ENCODE results near the gene TECPR1.

TECPR1 gene

DNA sequence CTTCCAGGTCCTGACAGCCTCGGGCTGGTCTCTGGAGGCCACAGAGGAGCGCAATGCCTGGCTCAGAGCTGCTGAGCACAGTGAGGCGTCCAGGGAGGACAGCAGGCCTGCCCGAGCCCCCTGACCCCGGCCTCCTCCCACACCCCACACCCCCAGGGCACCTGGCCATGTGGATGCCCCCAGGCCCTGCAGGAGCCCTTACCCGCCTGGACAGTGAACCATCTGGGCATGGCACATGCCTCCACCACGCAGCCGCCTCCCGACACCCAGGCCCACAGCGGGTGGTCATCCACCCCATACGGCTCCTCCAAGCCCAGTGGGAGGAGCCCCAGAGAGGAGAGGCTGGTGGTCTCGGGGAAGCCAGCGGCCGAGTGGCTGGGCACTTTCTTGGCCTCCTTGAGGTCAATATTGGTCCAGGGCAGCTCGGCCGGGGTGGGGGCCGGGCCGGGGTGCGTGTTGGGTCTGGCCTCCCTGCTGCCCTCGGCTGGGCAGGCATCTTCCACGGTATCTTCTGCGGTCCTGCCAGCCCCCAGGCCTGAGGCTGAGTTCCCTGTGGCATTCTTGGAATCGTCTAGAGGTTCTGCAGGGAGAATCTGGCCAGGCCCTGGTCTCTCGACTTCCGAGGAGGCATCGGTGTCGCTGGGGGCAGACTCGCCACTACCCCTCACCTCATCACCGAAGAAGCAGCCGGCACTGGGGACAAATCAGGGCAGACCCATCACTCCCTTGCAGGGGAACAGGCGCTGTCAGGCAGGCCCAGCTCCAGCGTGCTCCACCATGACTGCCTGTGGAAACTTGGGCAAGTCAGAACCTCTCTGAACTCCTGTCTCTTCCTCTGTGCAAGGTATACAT is 18.6 kb downstream of the TECPR1 start:
- Histone ChIP-seq H3K4me3 (ENCODE audit: low read depth, low read length) (no peak overlapping the region), H3K27ac (ENCODE audit: extremely low read depth, low read depth, low read length) (no peak overlapping the region), H3K9me3 (ENCODE audit: control insufficient read depth, insufficient read depth, low read depth, low read length) (no peaks in the 10 kb centered on the region), H3K4me1 (ENCODE audit: control insufficient read depth, insufficient read depth, low read length) (no peaks in the 10 kb centered on the region), H3K36me3 (ENCODE audit: control insufficient read depth in 2 of 2, insufficient read depth in 1 of 2, low read length in 2 of 2) (peaks cover 0 to 3% of the 10 kb centered on the region in 2 experiments; a peak in 2 of 3 replicates)
- CTCF ChIA-PET = interaction anchor here (0.7 kb wide), 1 partner anchor 61 kb away, joined by 3 read pairs; no protein-coding TSS in a partner anchor
- no peak for TF ChIP-seq ZNF48 (tag by site-specific recombination; IDR thresholded peaks at IDR 0.05)
- no peak for TF ChIP-seq ZNF777 (tag by site-specific recombination; IDR thresholded peaks at IDR 0.05; ENCODE audit: borderline replicate concordance)
- TF ChIP-seq YY1 (tag by site-specific recombination; IDR thresholded peaks at IDR 0.05) = no peak
- TF ChIP-seq ZNF624 (tag by site-specific recombination; IDR thresholded peaks at IDR 0.05) = no peak
- no peak for TF ChIP-seq SP2 (tag by site-specific recombination; IDR thresholded peaks at IDR 0.05)
- TF ChIP-seq ZNF747 (tag by site-specific recombination; IDR thresholded peaks at IDR 0.05) = no peak
- TF ChIP-seq ZNF776 (tag by site-specific recombination; IDR thresholded peaks at IDR 0.05; ENCODE audit: borderline replicate concordance) = no peak
- no peak for TF ChIP-seq SALL2 (tag by site-specific recombination; IDR thresholded peaks at IDR 0.05; ENCODE audit: borderline replicate concordance)
- TF ChIP-seq ZNF391 (tag by site-specific recombination; IDR thresholded peaks at IDR 0.05; ENCODE audit: borderline replicate concordance, low read depth) = no peak
- no peak for TF ChIP-seq GLI2 (tag by site-specific recombination; IDR thresholded peaks at IDR 0.05; ENCODE audit: borderline replicate concordance, low read depth)
- no peak for TF ChIP-seq ZSCAN16 (tag by site-specific recombination; IDR thresholded peaks at IDR 0.05)
- no peak for TF ChIP-seq ZNF416 (tag by site-specific recombination; IDR thresholded peaks at IDR 0.05)
- TF ChIP-seq ZNF501 (tag by site-specific recombination; IDR thresholded peaks at IDR 0.05) = no peak
- no peak for TF ChIP-seq ZNF521 (tag by site-specific recombination; IDR thresholded peaks at IDR 0.05)
- TF ChIP-seq ZNF223 (tag by site-specific recombination; IDR thresholded peaks at IDR 0.05) = no peak
- no peak for TF ChIP-seq ZNF146 (tag by site-specific recombination; IDR thresholded peaks at IDR 0.05)
- no peak for TF ChIP-seq ZNF133 (tag by site-specific recombination; IDR thresholded peaks at IDR 0.05)
- POLR2A ChIA-PET = no interaction called here

DNA sequence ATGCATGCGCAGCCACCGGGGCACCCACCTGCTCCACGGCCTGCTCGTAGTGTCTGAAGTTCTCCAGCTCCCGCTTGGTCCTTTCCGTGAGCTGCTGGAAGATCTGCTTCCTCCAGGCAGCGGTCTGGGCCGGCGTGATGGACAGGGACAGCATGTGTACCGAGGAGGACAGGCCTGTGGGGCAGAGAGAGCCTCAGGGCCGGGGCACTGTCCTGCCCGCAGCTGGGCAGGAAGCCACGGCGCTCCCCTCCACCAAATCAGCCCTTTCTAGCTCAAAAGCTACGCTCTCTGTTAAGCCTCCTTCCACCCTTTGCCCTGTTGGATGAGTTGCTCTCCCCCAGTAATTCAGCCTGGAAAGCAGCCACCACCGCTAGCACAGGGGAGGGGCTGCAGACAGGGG is 19.2 kb downstream of the TECPR1 start:
- ChIA-PET CTCF (interaction anchor here (0.7 kb wide), 2 partner anchors 9 to 62 kb away, joined by 3 read pairs; no protein-coding TSS in a partner anchor), POLR2A (no interaction called here)
- Histone ChIP-seq H3K4me3 (ENCODE audit: low read depth, low read length) (no peak overlapping the region), H3K27ac (ENCODE audit: extremely low read depth, low read depth, low read length) (no peak overlapping the region), H3K36me3 (ENCODE audit: control insufficient read depth in 2 of 2, insufficient read depth in 1 of 2, low read length in 2 of 2) (no peaks in the 10 kb centered on the region; a peak in 1 of 3 replicates), H3K9me3 (ENCODE audit: control insufficient read depth, insufficient read depth, low read depth, low read length) (no peaks in the 10 kb centered on the region), H3K4me1 (ENCODE audit: control insufficient read depth, insufficient read depth, low read length) (no peaks in the 10 kb centered on the region)
- TF ChIP-seq ZNF341 (tag by site-specific recombination; IDR thresholded peaks at IDR 0.05; ENCODE audit: low read depth) = no peak
- no peak for TF ChIP-seq ZNF473 (tag by site-specific recombination; IDR thresholded peaks at IDR 0.05)
- no peak for TF ChIP-seq ZNF423 (tag by site-specific recombination; IDR thresholded peaks at IDR 0.05)
- TF ChIP-seq ZSCAN23 (tag by site-specific recombination; IDR thresholded peaks at IDR 0.05) = no peak
- TF ChIP-seq ZNF24 (tag by site-specific recombination; IDR thresholded peaks at IDR 0.05) = no peak
- TF ChIP-seq, protein P1, sequence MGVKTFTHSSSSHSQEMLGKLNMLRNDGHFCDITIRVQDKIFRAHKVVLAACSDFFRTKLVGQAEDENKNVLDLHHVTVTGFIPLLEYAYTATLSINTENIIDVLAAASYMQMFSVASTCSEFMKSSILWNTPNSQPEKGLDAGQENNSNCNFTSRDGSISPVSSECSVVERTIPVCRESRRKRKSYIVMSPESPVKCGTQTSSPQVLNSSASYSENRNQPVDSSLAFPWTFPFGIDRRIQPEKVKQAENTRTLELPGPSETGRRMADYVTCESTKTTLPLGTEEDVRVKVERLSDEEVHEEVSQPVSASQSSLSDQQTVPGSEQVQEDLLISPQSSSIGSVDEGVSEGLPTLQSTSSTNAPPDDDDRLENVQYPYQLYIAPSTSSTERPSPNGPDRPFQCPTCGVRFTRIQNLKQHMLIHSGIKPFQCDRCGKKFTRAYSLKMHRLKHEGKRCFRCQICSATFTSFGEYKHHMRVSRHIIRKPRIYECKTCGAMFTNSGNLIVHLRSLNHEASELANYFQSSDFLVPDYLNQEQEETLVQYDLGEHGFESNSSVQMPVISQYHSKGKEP (tag by site-specific recombination; IDR thresholded peaks at IDR 0.05) = no peak
- TF ChIP-seq ZNF664 (tag by site-specific recombination; IDR thresholded peaks at IDR 0.05) = no peak
- no peak for TF ChIP-seq ZNF404 (tag by site-specific recombination; IDR thresholded peaks at IDR 0.05)
- no peak for TF ChIP-seq YY2 (tag by site-specific recombination; IDR thresholded peaks at IDR 0.05)

All from HEK293 (cell line).